GM12878 (cell line): Measurements from ENCODE around the gene LAMC3. TPM values are rescaled to one million over a fixed set of nuclear protein-coding genes. Genes with fewer than 3 reads are reported as not detected.

Experiments
- ATAC-seq: fragments of 200-7000 bp; cut with Tn5 transposase; 3 replicates; pipeline ENCODE4 v1.9.1; 2020; ENCODE audit warnings: mild to moderate bottlenecking, moderate library complexity
- BruUV-seq: library from RNA; stranded (reverse); fragments of 400-500 nt; replicated peaks from 2 replicates; lab custom pipeline; 2021; lab: Mats Ljungman, UMichigan
- CTCF ChIA-PET: fragments of 300-600 bp; sonication (Branson Sonifier 250); formaldehyde crosslinking; extraction: SDS; loops from one replicate; lab custom pipeline; 2021; ENCODE audit warnings: inconsistent platforms; lab: Yijun Ruan, JAX
- POLR2A ChIA-PET: fragments of 350-600 bp; formaldehyde crosslinking; extraction: SDS; loops from one replicate; lab custom pipeline; 2021; ENCODE audit warnings: inconsistent platforms; lab: Charles Lee
- RAD21 ChIA-PET: fragments of 300-600 bp; sonication (Branson Sonifier 250); formaldehyde crosslinking; loops from one replicate; lab custom pipeline; 2023; ENCODE audit warnings: antibody characterized with exemption; ENCODE audit not compliant: unreplicated experiment; lab: Charles Lee
- SMC1A ChIA-PET: fragments of 300-600 bp; sonication (Branson Sonifier 250); formaldehyde crosslinking; loops from one replicate; lab custom pipeline; 2023; ENCODE audit not compliant: unreplicated experiment, uncharacterized antibody; lab: Charles Lee
- DNase-seq: peaks from one replicate; pipeline ENCODE4 v3.0.0-alpha.2; 2011; ENCODE audit warnings: low read depth, low spot score
- FAIRE-seq: peaks from 3 replicates; lab custom pipeline; 2011; peaks lifted over from hg19 to GRCh38; lab: Jason Lieb, UNC
- H2AFZ ChIP-seq: 2 replicates; pipeline ENCODE4 v1.6.0; 2011; ENCODE audit warnings: low read depth, low read length, control low read depth; ENCODE audit not compliant: control insufficient read depth
- H3K27ac ChIP-seq: 2 replicates; pipeline ENCODE4 v1.5.1; 2011; ENCODE audit warnings: control low read depth; ENCODE audit not compliant: control insufficient read depth, insufficient read depth
- H3K27me3 ChIP-seq, 2 experiments: replicated peaks in 1 of 2; 2 replicates each; pipeline versions ENCODE4 v1.6.0 to v1.6.1; 2011; ENCODE audit warnings: low read length in 1 of 2; ENCODE audit not compliant: control insufficient read depth in 2 of 2, insufficient read depth in 2 of 2
- H3K36me3 ChIP-seq, 2 experiments: 2 replicates each; pipeline ENCODE4 v1.5.1; 2011; ENCODE audit warnings: low read length in 1 of 2; ENCODE audit not compliant: control insufficient read depth in 2 of 2, insufficient read depth in 2 of 2
- H3K4me1 ChIP-seq: 2 replicates; pipeline ENCODE4 v1.6.1; 2011; ENCODE audit warnings: mild to moderate bottlenecking, low read length, moderate library complexity, mixed read lengths; ENCODE audit not compliant: control insufficient read depth, insufficient read depth
- H3K4me2 ChIP-seq: 2 replicates; pipeline ENCODE4 v1.6.0; 2011; ENCODE audit warnings: control low read depth; ENCODE audit not compliant: control insufficient read depth, insufficient read depth
- H3K4me3 ChIP-seq: fragments of 200-600 bp; sonication (generic); 2 replicates; pipeline ENCODE4 v1.5.1; 2016
- H3K79me2 ChIP-seq: 2 replicates; pipeline ENCODE4 v1.6.0; 2011; ENCODE audit warnings: low read length; ENCODE audit not compliant: control insufficient read depth, insufficient read depth
- H3K9ac ChIP-seq: 2 replicates; pipeline ENCODE4 v1.8.0; 2011; ENCODE audit warnings: low read length, control low read depth, mixed read lengths; ENCODE audit not compliant: control insufficient read depth, insufficient read depth
- H3K9me3 ChIP-seq: replicated peaks from 3 replicates; pipeline ENCODE4 v1.5.1; 2011; ENCODE audit warnings: mild to moderate bottlenecking, low read length; ENCODE audit not compliant: control insufficient read depth, insufficient read depth
- H4K20me1 ChIP-seq: 2 replicates; pipeline ENCODE4 v1.6.0; 2011; ENCODE audit not compliant: control insufficient read depth, insufficient read depth
- CEBPZ ChIP-seq: fragments of 150-350 bp; IDR thresholded peaks from 2 replicates; pipeline ENCODE4 v1.6.1; 2016; ENCODE audit warnings: low read depth, low read length
- E2F4 ChIP-seq: IDR thresholded peaks from 2 replicates; pipeline ENCODE4 v1.6.1; 2012; ENCODE audit warnings: low read depth, low read length, improper control_type of control experiment
- FOXK2 ChIP-seq: fragments of 450-650 bp; IDR thresholded peaks from 2 replicates; pipeline ENCODE4 v1.6.1; 2017; ENCODE audit warnings: mild to moderate bottlenecking, moderate library complexity
- IRF3 ChIP-seq: fragments of 450-650 bp; IDR thresholded peaks from 2 replicates; pipeline ENCODE4 v1.6.1; 2014; ENCODE audit warnings: mild to moderate bottlenecking
- KDM1A ChIP-seq: fragments of 200-600 bp; sonication (generic); IDR thresholded peaks from 2 replicates; pipeline ENCODE4 v1.6.1; 2016; ENCODE audit warnings: borderline replicate concordance
- KLF5 ChIP-seq: fragments of 450-650 bp; IDR thresholded peaks from 2 replicates; pipeline ENCODE4 v1.6.1; 2014; ENCODE audit warnings: mild to moderate bottlenecking; ENCODE audit not compliant: partially characterized antibody
- NKRF ChIP-seq: fragments of 450-650 bp; conservative IDR thresholded peaks from 2 replicates; pipeline ENCODE4 v1.6.1; 2017; ENCODE audit warnings: mild to moderate bottlenecking, moderate library complexity
- POLR2AphosphoS2 ChIP-seq: IDR thresholded peaks from 2 replicates; pipeline ENCODE4 v1.6.1; 2011; ENCODE audit warnings: low read depth, mild to moderate bottlenecking, low read length, improper control_type of control experiment, moderate library complexity
- RCOR1 ChIP-seq: conservative IDR thresholded peaks from 2 replicates; pipeline ENCODE4 v1.6.1; 2012; ENCODE audit warnings: low read depth, low read length, improper control_type of control experiment
- SMARCA5 ChIP-seq: fragments of 450-650 bp; IDR thresholded peaks from 2 replicates; pipeline ENCODE4 v1.6.1; 2017; ENCODE audit warnings: mild to moderate bottlenecking
- SUZ12 ChIP-seq: fragments of 200-600 bp; sonication (generic); IDR thresholded peaks from one replicate; pipeline ENCODE4 v1.6.1; 2018; ENCODE audit warnings: antibody characterized with exemption, mild to moderate bottlenecking; ENCODE audit not compliant: unreplicated experiment
- ZNF24 ChIP-seq: fragments of 450-650 bp; IDR thresholded peaks from 2 replicates; pipeline ENCODE4 v1.6.1; 2017; ENCODE audit warnings: antibody characterized with exemption, mild to moderate bottlenecking
- ZNF622 ChIP-seq: fragments of 450-650 bp; IDR thresholded peaks from 2 replicates; pipeline ENCODE4 v1.6.1; 2017; ENCODE audit warnings: mild to moderate bottlenecking, inconsistent platforms
- WGBS: methylation state at CpG from one replicate; pipeline ENCODE4 v1.1.6; 2016; ENCODE audit warnings: low lambda C conversion rate; ENCODE audit not compliant: insufficient replicate concordance, insufficient coverage; ENCODE audit errors: missing lambda C conversion rate; 5-methylcytosine and 5-hydroxymethylcytosine counted together
- in situ Hi-C: fragments of 300-500 bp; cut with MboI; formaldehyde crosslinking; loops from 9 replicates; pipeline ENCODE4 v1.14.3; 2018; ENCODE audit warnings: mixed read lengths
- intact Hi-C: fragments of 100-400 bp; cut with micrococcal nuclease; formaldehyde crosslinking; loops from one replicate; pipeline ENCODE4 v1.14.2; 2022; ENCODE audit not compliant: unreplicated experiment
- polyA plus RNA-seq, 11 experiments: library from polyadenylated mRNA; depleted of rRNA in 4 of 11; unstranded in 6 of 11; stranded (reverse) in 5 of 11; fragments of >200 nt; fragmentation: Nextera tagmentation in 4 of 11; fragmentation: Illumina TruSeq in 1 of 11; extraction: Ambion mirVana in 4 of 11; extraction: Trizol in 1 of 11; gene quantifications; 1 replicate in 1 of 11; 2 replicates in 10 of 11; pipeline versions ENCODE4 v1.2.1 to v1.2.3, GENCODE V29; 2011 to 2016; ENCODE audit warnings: inconsistent platforms in 2 of 11, missing spikeins in 2 of 11, low read depth in 1 of 11
- total RNA-seq, 4 experiments: library from RNA; depleted of rRNA in 3 of 4; stranded (reverse); fragments of >200 nt in 3 of 4; fragmentation: Illumina TruSeq in 1 of 4; extraction: Trizol in 1 of 4; gene quantifications; 2 replicates each; pipeline versions ENCODE4 v1.2.1 to v1.2.3, GENCODE V29; 2013 to 2021

Gene LAMC3
- total and polyA plus RNA-seq, 10 of the 15 experiments (the other 5 are each of a cell fraction or from before 2014, with no cell fraction given) = under 0.01 to 0.08 TPM; not detected in 8

- TF ChIP-seq ZNF24 (no peak), KDM1A (no peak), IRF3 (no peak), SMARCA5 (no peak)
- TF ChIP-seq, all 136 proteins: peak for 0
These were observed 83.1 kb downstream of the LAMC3 start (continued) for GRCh38 chr9:131092030-131092429.

GRCh38 chr9:131092548-131093440, 83.8 kb downstream of the LAMC3 start:
- H2AFZ ChIP-seq = no peak overlapping the region
- ChIA-PET RAD21 (no interaction called here), SMC1A (no interaction called here), CTCF (no interaction called here), POLR2A (no interaction called here)
- in situ Hi-C loops (no loop called here), intact Hi-C loops (no loop called here)
- peaks cover 8 to 13% of the 10 kb centered on the region in 2 experiments; a peak in 3 of 4 replicates for H3K27me3 ChIP-seq
- H3K9ac ChIP-seq = no peak overlapping the region
- H4K20me1 ChIP-seq = no peaks in the 10 kb centered on the region
- no peaks in the 10 kb centered on the region for H3K9me3 ChIP-seq
- H3K79me2 ChIP-seq = no peaks in the 10 kb centered on the region
- WGBS = 35% methylated on average over 24 of the region's 24 CpGs
- H3K4me2 ChIP-seq = no peak overlapping the region
- no peak overlapping the region for H3K27ac ChIP-seq
- no TSS peak for BruUV-seq
- H3K4me3 ChIP-seq = no peak overlapping the region
- H3K4me1 ChIP-seq = no peaks in the 10 kb centered on the region
- DNase-seq = no peak
- H3K36me3 ChIP-seq = no peaks in the 10 kb centered on the region
- ATAC-seq = no peak
- no peak for FAIRE-seq
- TF ChIP-seq NKRF = no peak
- no peak for TF ChIP-seq POLR2AphosphoS2
- no peak for TF ChIP-seq ZNF622
- no peak for TF ChIP-seq E2F4
- no peak for TF ChIP-seq SUZ12
- TF ChIP-seq CEBPZ = no peak
- no peak for TF ChIP-seq FOXK2
- TF ChIP-seq RCOR1 = no peak
- TF ChIP-seq KLF5 = no peak
